Kidney (tissue), 14 donors: ENCODE measurements around the gene ARHGAP26. TPM values are rescaled to one million over a fixed set of nuclear protein-coding genes. Genes with fewer than 3 reads are reported as not detected.

Source experiments
- DNase-seq, 5 donors: peaks; one replicate each; pipeline ENCODE4 v3.0.0-alpha.2; 2013 to 2020
- FAIRE-seq: peaks from 2 replicates; lab custom pipeline; 2012; peaks lifted over from hg19 to GRCh38; lab: Jason Lieb, UNC
- H3K27ac ChIP-seq, 2 donors: one replicate each; pipeline ENCODE4 v1.7.0; 2013; ENCODE audit warnings: low read depth in 2 of 2, low read length in 2 of 2, inconsistent platforms in 1 of 2
- H3K27me3 ChIP-seq: one replicate; pipeline ENCODE4 v1.7.1; 2013; ENCODE audit warnings: low read length, inconsistent platforms; ENCODE audit not compliant: control insufficient read depth, insufficient read depth
- H3K36me3 ChIP-seq, 3 donors: one replicate each; pipeline versions ENCODE4 v1.7.0 to v1.7.1; 2013; ENCODE audit warnings: low read length in 3 of 3, control low read depth in 1 of 3, inconsistent platforms in 1 of 3; ENCODE audit not compliant: insufficient read depth in 3 of 3, control insufficient read depth in 2 of 3
- H3K4me1 ChIP-seq, 3 donors: one replicate each; pipeline versions ENCODE4 v1.7.0 to v1.7.1; 2013; ENCODE audit warnings: low read length in 3 of 3, inconsistent platforms in 1 of 3, low read depth in 1 of 3; ENCODE audit not compliant: control insufficient read depth in 2 of 3, insufficient read depth in 2 of 3
- H3K4me3 ChIP-seq, 3 donors: one replicate each; pipeline versions ENCODE4 v1.7.0 to v1.8.1; 2013; ENCODE audit warnings: low read length in 3 of 3, control low read depth in 1 of 3, inconsistent platforms in 1 of 3
- H3K9ac ChIP-seq, 3 donors: one replicate each; pipeline versions ENCODE4 v1.7.0 to v1.7.1; 2013; ENCODE audit warnings: low read length in 3 of 3, control low read depth in 1 of 3, inconsistent platforms in 1 of 3
- H3K9me3 ChIP-seq, 3 donors: one replicate each; pipeline versions ENCODE4 v1.7.0 to v1.7.1; 2013; ENCODE audit warnings: low read length in 3 of 3, control low read depth in 1 of 3, inconsistent platforms in 1 of 3; ENCODE audit not compliant: control insufficient read depth in 2 of 3, insufficient read depth in 1 of 3
- intact Hi-C: fragments of 100-400 bp; cut with DNase I; formaldehyde crosslinking; loops from one replicate; pipeline ENCODE4 v1.11.1; 2022
- polyA plus RNA-seq: library from polyadenylated mRNA; stranded (reverse); fragments of 350-450 nt; fragmentation: Illumina TruSeq; extraction: RNeasy Lipid Tissue Mini Kit (QIAGEN cat#74804); gene quantifications from one replicate; pipeline ENCODE4 v1.2.3, GENCODE V29; 2014; ENCODE audit warnings: low read depth, low replicate concordance; ENCODE audit not compliant: insufficient read depth
- total RNA-seq: library from RNA; stranded (reverse); fragmentation: NEBNext Ultra II Directional; extraction: Animal tissue kit (Norgen Biotek cat#: 25700); gene quantifications from one replicate; pipeline ENCODE4 v1.2.1, GENCODE V29; 2021
- TF ChIP-seq, protein P1 (sequence below): IDR thresholded peaks from 3 replicates; pipeline ENCODE4 v1.5.1; 2012; ENCODE audit warnings: mild to moderate bottlenecking, moderate library complexity, borderline replicate concordance; ENCODE audit not compliant: insufficient read depth; ENCODE audit errors: extremely low read depth
- donor health status: control.
- donor health status: control.
- donor health status: control.
- donor health status: control.
- donor health status: control.
- donor health status: DM: yes; HTN: yes; CAD: no.
- donor health status: Normal renal cell carcinoma (clear cell type).

The ARHGAP26 gene
- total and polyA plus RNA-seq, 2 donors from 2014 or later = 2.5 to 85.7 TPM

GRCh38 chr5:143131972-143132371, 361.8 kb downstream of the ARHGAP26 start:
- intact Hi-C loops = no loop called here
- TF ChIP-seq, protein P1, sequence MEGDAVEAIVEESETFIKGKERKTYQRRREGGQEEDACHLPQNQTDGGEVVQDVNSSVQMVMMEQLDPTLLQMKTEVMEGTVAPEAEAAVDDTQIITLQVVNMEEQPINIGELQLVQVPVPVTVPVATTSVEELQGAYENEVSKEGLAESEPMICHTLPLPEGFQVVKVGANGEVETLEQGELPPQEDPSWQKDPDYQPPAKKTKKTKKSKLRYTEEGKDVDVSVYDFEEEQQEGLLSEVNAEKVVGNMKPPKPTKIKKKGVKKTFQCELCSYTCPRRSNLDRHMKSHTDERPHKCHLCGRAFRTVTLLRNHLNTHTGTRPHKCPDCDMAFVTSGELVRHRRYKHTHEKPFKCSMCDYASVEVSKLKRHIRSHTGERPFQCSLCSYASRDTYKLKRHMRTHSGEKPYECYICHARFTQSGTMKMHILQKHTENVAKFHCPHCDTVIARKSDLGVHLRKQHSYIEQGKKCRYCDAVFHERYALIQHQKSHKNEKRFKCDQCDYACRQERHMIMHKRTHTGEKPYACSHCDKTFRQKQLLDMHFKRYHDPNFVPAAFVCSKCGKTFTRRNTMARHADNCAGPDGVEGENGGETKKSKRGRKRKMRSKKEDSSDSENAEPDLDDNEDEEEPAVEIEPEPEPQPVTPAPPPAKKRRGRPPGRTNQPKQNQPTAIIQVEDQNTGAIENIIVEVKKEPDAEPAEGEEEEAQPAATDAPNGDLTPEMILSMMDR = no peak
- DNase-seq = no peak
- no peaks in the 10 kb centered on the region for H3K36me3 ChIP-seq
- H3K27ac ChIP-seq = no peak overlapping the region
- no peaks in the 10 kb centered on the region for H3K27me3 ChIP-seq
- H3K4me3 ChIP-seq = no peak overlapping the region
- no peak overlapping the region for H3K9ac ChIP-seq
- H3K4me1 ChIP-seq = peaks cover 6 to 22% (median 7%) of the 10 kb centered on the region in 3 donors
- no peaks in the 10 kb centered on the region for H3K9me3 ChIP-seq
- no peak for FAIRE-seq

DNA sequence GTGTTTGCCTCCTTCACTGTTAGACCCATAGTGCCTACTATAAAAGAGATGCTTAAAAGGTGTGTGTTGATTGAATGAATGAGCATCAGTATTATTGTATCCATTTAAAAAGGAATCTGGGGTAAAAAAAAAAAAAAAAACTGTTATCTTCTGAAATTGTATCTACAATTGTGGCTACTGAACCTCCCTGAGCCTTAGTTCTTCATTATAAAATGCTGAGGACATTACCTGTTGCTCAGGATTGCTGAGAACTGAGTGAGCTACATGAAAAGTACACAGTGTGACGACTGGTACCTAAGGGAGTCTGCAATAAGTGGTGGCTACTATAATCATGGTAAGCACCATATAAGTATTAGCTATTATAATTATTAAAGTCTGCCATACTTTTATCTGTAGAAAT, 362.6 kb downstream of the ARHGAP26 start:
- no peak overlapping the region for H3K4me3 ChIP-seq
- FAIRE-seq (no peak), DNase-seq (no peak)
- no peaks in the 10 kb centered on the region for H3K27me3 ChIP-seq
- no peaks in the 10 kb centered on the region for H3K36me3 ChIP-seq
- intact Hi-C loops = no loop called here
- no peaks in the 10 kb centered on the region for H3K9me3 ChIP-seq
- H3K27ac ChIP-seq = no peak overlapping the region
- H3K9ac ChIP-seq = no peak overlapping the region
- TF ChIP-seq, protein P1 = no peak
- H3K4me1 ChIP-seq = peaks cover 4 to 16% (median 7%) of the 10 kb centered on the region in 3 donors

DNA sequence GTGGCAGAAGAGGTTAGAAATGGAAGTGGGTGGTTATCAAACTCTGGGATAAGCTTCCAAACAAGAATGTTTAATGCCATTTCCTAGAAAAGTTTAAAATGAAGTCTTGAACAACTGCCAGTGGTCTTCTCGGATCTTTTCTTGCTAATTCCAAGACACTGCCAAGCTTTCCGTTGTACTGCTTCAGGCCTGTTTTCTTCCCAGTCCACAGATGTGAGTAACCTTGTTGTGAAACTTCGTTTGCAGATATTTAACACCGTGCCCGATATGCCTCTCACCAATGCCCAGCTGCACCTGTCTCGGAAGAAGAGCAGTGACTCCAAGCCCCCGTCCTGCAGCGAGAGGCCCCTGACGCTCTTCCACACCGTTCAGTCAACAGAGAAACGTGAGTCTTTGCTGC, 363.5 kb downstream of the ARHGAP26 start:
- H3K4me1 ChIP-seq = peaks cover 4 to 15% (median 5%) of the 10 kb centered on the region in 3 donors
- DNase-seq = no peak
- no peaks in the 10 kb centered on the region for H3K9me3 ChIP-seq
- TF ChIP-seq, protein P1 = no peak
- no peaks in the 10 kb centered on the region for H3K27me3 ChIP-seq
- no peak overlapping the region for H3K27ac ChIP-seq
- no peak overlapping the region for H3K9ac ChIP-seq
- H3K4me3 ChIP-seq = no peak overlapping the region
- intact Hi-C loops = no loop called here
- H3K36me3 ChIP-seq = no peaks in the 10 kb centered on the region
- FAIRE-seq = no peak

- H3K4me1 ChIP-seq = peaks cover 3 to 16% (median 4%) of the 10 kb centered on the region in 3 donors
- no peak overlapping the region for H3K27ac ChIP-seq
- H3K27me3 ChIP-seq = no peaks in the 10 kb centered on the region
- TF ChIP-seq, protein P1 = no peak
- no peaks in the 10 kb centered on the region for H3K9me3 ChIP-seq
- no peak overlapping the region for H3K4me3 ChIP-seq
- H3K9ac ChIP-seq = no peak overlapping the region
- H3K36me3 ChIP-seq = no peaks in the 10 kb centered on the region
- FAIRE-seq (no peak), DNase-seq (no peak)
- intact Hi-C loops = no loop called here
Measured at GRCh38 chr5:143134269-143134668, 364.1 kb downstream of the ARHGAP26 start.
